ENCODE data around the gene CDHR3. TPM values are rescaled to one million over a fixed set of nuclear protein-coding genes. Genes with fewer than 3 reads are reported as not detected.
A peak's percentile ranks its signal among the peaks of the same experiment; 100 is the strongest.

Gene CDHR3
- total and polyA plus RNA-seq, 2 of the 8 experiments (the other 6 are each of a cell fraction or from before 2014, with no cell fraction given), result 6.4 to 6.8 TPM

GRCh38 chr7:106015381-106016218, 52.5 kb downstream of the CDHR3 start:
- H2AFZ ChIP-seq (ENCODE audit: low read length), result 0 out of 2 replicates have a peak overlapping the region, but pooled peaks have one; percentile 52
- H3K14ac ChIP-seq (ENCODE audit: insufficient read length), result no peak overlapping the region
- no peaks in the 10 kb centered on the region for H3K79me2 ChIP-seq (ENCODE audit: control insufficient read depth in 1 of 2, insufficient read depth in 2 of 2, low read length in 2 of 2)
- no peak overlapping the region for H2AK5ac ChIP-seq (ENCODE audit: low read depth, low read length)
- CTCF ChIA-PET (ENCODE audit: partially characterized antibody), result interaction anchor here (0.6 to 6.9 kb wide), 15 partner anchors 12 to 1501 kb away, joined by 3 to 68 read pairs (median 4); no protein-coding TSS in a partner anchor
- H3K18ac ChIP-seq (ENCODE audit: extremely low read depth, low read length), result no peak overlapping the region
- no peak overlapping the region for H3K9ac ChIP-seq (replicated peaks in 1 of 4; ENCODE audit: extremely low read depth in 1 of 4, low read depth in 3 of 4, low read length in 3 of 4)
- peaks cover 3 to 15% (median 7%) of the 10 kb centered on the region in 4 experiments; a peak in 5 of 7 replicates for H3K4me1 ChIP-seq (replicated peaks in 1 of 4; ENCODE audit: control insufficient read depth in 3 of 4, insufficient read depth in 4 of 4, low read length in 3 of 4)
- FAIRE-seq, result no peak
- TF ChIP-seq ZNF274 (IDR thresholded peaks at IDR 0.05; ENCODE audit: borderline replicate concordance, extremely low read depth, low read length) (no peak), POLR2A (IDR thresholded peaks at IDR 0.05; ENCODE audit: control extremely low read depth in 1 of 2, low read depth in 2 of 2, low read length in 2 of 2) (no peak), BRCA1 (IDR thresholded peaks at IDR 0.05; ENCODE audit: low read depth, low read length) (no peak), CTBP2 (IDR thresholded peaks at IDR 0.05; ENCODE audit: borderline replicate concordance, insufficient read depth, insufficient read length, low read length) (no peak), SIX5 (IDR thresholded peaks at IDR 0.05; ENCODE audit: low read depth, low read length) (no peak), TCF12 (IDR thresholded peaks at IDR 0.05; ENCODE audit: low read depth, low read length) (no peak), SP1 (IDR thresholded peaks at IDR 0.05; ENCODE audit: low read depth, low read length) (no peak), SAP30 (IDR thresholded peaks at IDR 0.05; ENCODE audit: insufficient read depth, insufficient replicate concordance, low read length) (no peak), RXRA (IDR thresholded peaks at IDR 0.05; ENCODE audit: insufficient read depth, low read depth, low read length) (no peak), FOSL1 (IDR thresholded peaks at IDR 0.05; ENCODE audit: insufficient read depth, low read depth, low read length) (no peak), KDM4A (IDR thresholded peaks at IDR 0.05; ENCODE audit: low read depth, low read length, severe bottlenecking) (no peak), GABPA (IDR thresholded peaks at IDR 0.05; ENCODE audit: borderline replicate concordance, insufficient read depth, low read length) (no peak), CHD2 (IDR thresholded peaks at IDR 0.05; ENCODE audit: low read length) (no peak)
- no peak overlapping the region for H3K56ac ChIP-seq (replicated peaks; ENCODE audit: insufficient read length, low read depth, low read length)
- H3K4ac ChIP-seq (replicated peaks; ENCODE audit: insufficient read length, low read depth, low read length), result no peak overlapping the region
- no peak overlapping the region for H2BK20ac ChIP-seq (ENCODE audit: low read length)
- no peak overlapping the region for H2BK12ac ChIP-seq (ENCODE audit: low read depth, low read length)
- H3K23me2 ChIP-seq (ENCODE audit: low read depth, low read length), result no peaks in the 10 kb centered on the region
- H2BK15ac ChIP-seq (ENCODE audit: low read length), result no peak overlapping the region
- WGBS, 2 experiments (ENCODE audit: extremely low coverage in 1 of 2, insufficient coverage in 1 of 2, insufficient read length in 1 of 2, insufficient replicate concordance in 2 of 2, low coverage in 1 of 2, low lambda C conversion rate in 2 of 2, missing lambda C conversion rate in 1 of 2), result 79% methylated on average over 11 of the region's 11 CpGs; no CpG with 5 or more reads in 1 of the 2 experiments
- POLR2A ChIA-PET (ENCODE audit: partially characterized antibody), result no interaction called here
- H2BK120ac ChIP-seq (replicated peaks; ENCODE audit: low read depth, low read length), result no peak overlapping the region
- no peaks in the 10 kb centered on the region for H4K20me1 ChIP-seq (replicated peaks in 1 of 2; ENCODE audit: control insufficient read depth in 1 of 2, insufficient read depth in 2 of 2, low read length in 2 of 2)
- H4K91ac ChIP-seq (replicated peaks; ENCODE audit: insufficient read length, low read length), result no peak overlapping the region
- no peak overlapping the region for H3K23ac ChIP-seq (ENCODE audit: insufficient read length)
- H3K4me3 ChIP-seq (ENCODE audit: extremely low read depth in 1 of 4, insufficient read depth in 2 of 4, low read depth in 3 of 4, low read length in 4 of 4), result no peak overlapping the region
- no peaks in the 10 kb centered on the region for H3K9me3 ChIP-seq (ENCODE audit: insufficient read depth in 2 of 2, low read depth in 1 of 2, low read length in 1 of 2)
- no peak for DNase-seq (ENCODE audit: low read depth in 1 of 2, low spot score in 2 of 2)
- no peak overlapping the region for H4K5ac ChIP-seq (ENCODE audit: insufficient read length, low read depth, low read length)
- no peak overlapping the region for H3K4me2 ChIP-seq (ENCODE audit: insufficient read depth in 1 of 2, low read depth in 2 of 2, low read length in 2 of 2)
- H3K36me3 ChIP-seq (ENCODE audit: control insufficient read depth in 2 of 4, insufficient read depth in 4 of 4, low read length in 3 of 4), result no peaks in the 10 kb centered on the region; a peak in 1 of 8 replicates
- H3K27me3 ChIP-seq (replicated peaks in 1 of 4; ENCODE audit: control insufficient read depth in 3 of 4, extremely low read depth in 1 of 4, insufficient read depth in 3 of 4, low read length in 3 of 4), result no peaks in the 10 kb centered on the region
- no peaks in the 10 kb centered on the region for H3K79me1 ChIP-seq (ENCODE audit: low read depth, low read length)
- no peak overlapping the region for H4K8ac ChIP-seq (ENCODE audit: extremely low read depth, insufficient read depth, low read length)
- H2BK5ac ChIP-seq (ENCODE audit: low read depth, low read length), result no peak overlapping the region
- H3K27ac ChIP-seq (ENCODE audit: low read depth, low read length), result no peak overlapping the region
